Retinal pigment epithelial cell (primary cell): Measurements from ENCODE around the gene HEPHL1.

Experiments
- DNase-seq: peaks from one replicate; pipeline ENCODE4 v3.0.0-alpha.2; 2010; ENCODE audit warnings: low read depth
- H3K4me3 ChIP-seq: 2 replicates; pipeline ENCODE4 v1.5.1; 2011; ENCODE audit warnings: mild to moderate bottlenecking, low read length, control low read depth, moderate library complexity
- CTCF ChIP-seq: conservative IDR thresholded peaks from 2 replicates; pipeline ENCODE4 v1.5.1; 2011; ENCODE audit warnings: low read depth, low read length, control low read depth, inconsistent platforms

Gene HEPHL1

GRCh38 chr11:94002226-94002625 is 18.9 kb upstream of the HEPHL1 start:
- TF ChIP-seq CTCF, result no peak
- no peak for DNase-seq
- no peak overlapping the region for H3K4me3 ChIP-seq

GRCh38 chr11:94007426-94007825 is 13.7 kb upstream of the HEPHL1 start:
- no peak for DNase-seq
- TF ChIP-seq CTCF, result no peak
- no peak overlapping the region for H3K4me3 ChIP-seq

GRCh38 chr11:94007906-94008305 is 13.2 kb upstream of the HEPHL1 start:
- no peak overlapping the region for H3K4me3 ChIP-seq
- TF ChIP-seq CTCF, result no peak
- no peak for DNase-seq

GRCh38 chr11:94010136-94010535 is 11.0 kb upstream of the HEPHL1 start:
- no peak for TF ChIP-seq CTCF

GRCh38 chr11:94011478-94011877 is 9.7 kb upstream of the HEPHL1 start:
- H3K4me3 ChIP-seq, result no peak overlapping the region
- no peak for DNase-seq
- no peak for TF ChIP-seq CTCF

More at GRCh38 chr11:94010136-94010535, 11.0 kb upstream of the HEPHL1 start:
- no peak for DNase-seq
- no peak overlapping the region for H3K4me3 ChIP-seq

GRCh38 chr11:94017446-94017845 is 3.7 kb upstream of the HEPHL1 start:
- no peak for TF ChIP-seq CTCF
- no peak overlapping the region for H3K4me3 ChIP-seq
- no peak for DNase-seq

GRCh38 chr11:94018721-94019120 is 2.4 kb upstream of the HEPHL1 start:
- H3K4me3 ChIP-seq, result no peak overlapping the region
- no peak for DNase-seq
- no peak for TF ChIP-seq CTCF
